Measurements from ENCODE around the gene HECW1. TPM values are rescaled to one million over a fixed set of nuclear protein-coding genes. Genes with fewer than 3 reads are reported as not detected.

HECW1 gene
- total RNA-seq, 1 experiment from 2014 or later, result 0.77 TPM

GRCh38 chr7:43099750-43100149 is 12.7 kb upstream of the HECW1 start:
- DNase-seq (ENCODE audit: low read depth, low spot score), result no peak
- ATAC-seq, result no peak
- no peak overlapping the region for H3K4me3 ChIP-seq (ENCODE audit: low read depth in 2 of 2, low read length in 2 of 2)
- CTCF ChIA-PET, result no interaction called here
- POLR2A ChIA-PET, result no interaction called here
- H3K4me1 ChIP-seq (ENCODE audit: control insufficient read depth, insufficient read depth, low read length), result no peaks in the 10 kb centered on the region
- H3K9me3 ChIP-seq (ENCODE audit: control insufficient read depth, insufficient read depth, low read depth, low read length), result no peaks in the 10 kb centered on the region
- H3K27me3 ChIP-seq (ENCODE audit: control insufficient read depth, insufficient read depth, low read length), result no peaks in the 10 kb centered on the region
- no peak overlapping the region for H3K27ac ChIP-seq (ENCODE audit: low read length)
- in situ Hi-C loops (cut with HindIII; ENCODE audit: low pct_unique_long_range_greater_than_20kb, low sequenced_read_pairs), result no loop called here
- intact Hi-C loops (cut with micrococcal nuclease; ENCODE audit: unreplicated experiment), result loop anchor here (10.0 kb wide), 1 partner anchor 155 kb away; no protein-coding TSS in a partner anchor
- no peaks in the 10 kb centered on the region for H3K36me3 ChIP-seq (ENCODE audit: control insufficient read depth, insufficient read depth, low read length)
- no TSS peak for BruUV-seq (replicated peaks)
- TF ChIP-seq SIN3A (IDR thresholded peaks at IDR 0.05; ENCODE audit: borderline replicate concordance, insufficient read depth, low read depth, low read length) (no peak), CTCF (IDR thresholded peaks at IDR 0.05) (no peak), REST (IDR thresholded peaks at IDR 0.05; ENCODE audit: insufficient read depth in 1 of 2, low read depth in 2 of 2, low read length in 1 of 2) (no peak), TCF7L2 (IDR thresholded peaks at IDR 0.05; ENCODE audit: low read depth, low read length) (no peak)

- in situ Hi-C loops (cut with HindIII; ENCODE audit: low pct_unique_long_range_greater_than_20kb, low sequenced_read_pairs) (no loop called here), intact Hi-C loops (cut with micrococcal nuclease; ENCODE audit: unreplicated experiment) (loop anchor here (10.0 kb wide), 1 partner anchor 160 kb away; no protein-coding TSS in a partner anchor)
- Histone ChIP-seq H3K27ac (ENCODE audit: low read length) (no peak overlapping the region), H3K27me3 (ENCODE audit: control insufficient read depth, insufficient read depth, low read length) (peaks cover 8% of the 10 kb centered on the region; the same call in 1 of the 2 replicates), H3K36me3 (ENCODE audit: control insufficient read depth, insufficient read depth, low read length) (no peaks in the 10 kb centered on the region), H3K4me3 (ENCODE audit: low read depth in 2 of 2, low read length in 2 of 2) (no peak overlapping the region), H3K4me1 (ENCODE audit: control insufficient read depth, insufficient read depth, low read length) (no peaks in the 10 kb centered on the region), H3K9me3 (ENCODE audit: control insufficient read depth, insufficient read depth, low read depth, low read length) (no peaks in the 10 kb centered on the region)
- ChIA-PET POLR2A (no interaction called here), CTCF (no interaction called here)
- no peak for ATAC-seq
- TF ChIP-seq CTCF (IDR thresholded peaks at IDR 0.05) (no peak), SIN3A (IDR thresholded peaks at IDR 0.05; ENCODE audit: borderline replicate concordance, insufficient read depth, low read depth, low read length) (no peak), REST (IDR thresholded peaks at IDR 0.05; ENCODE audit: insufficient read depth in 1 of 2, low read depth in 2 of 2, low read length in 1 of 2) (no peak), TCF7L2 (IDR thresholded peaks at IDR 0.05; ENCODE audit: low read depth, low read length) (no peak), POLR2AphosphoS5 (IDR thresholded peaks at IDR 0.05; ENCODE audit: low read depth, low read length) (no peak)
- BruUV-seq (replicated peaks), result no TSS peak
- no peak for DNase-seq (ENCODE audit: low read depth, low spot score)
Observed at GRCh38 chr7:43104874-43105520, 7.5 kb upstream of the HECW1 start.
